ENCODE data around the gene PCBP2. TPM values are rescaled to one million over a fixed set of nuclear protein-coding genes. Genes with fewer than 3 reads are reported as not detected.

The PCBP2 gene
- total RNA-seq, 1 donor from 2014 or later = 1,351 TPM

DNA sequence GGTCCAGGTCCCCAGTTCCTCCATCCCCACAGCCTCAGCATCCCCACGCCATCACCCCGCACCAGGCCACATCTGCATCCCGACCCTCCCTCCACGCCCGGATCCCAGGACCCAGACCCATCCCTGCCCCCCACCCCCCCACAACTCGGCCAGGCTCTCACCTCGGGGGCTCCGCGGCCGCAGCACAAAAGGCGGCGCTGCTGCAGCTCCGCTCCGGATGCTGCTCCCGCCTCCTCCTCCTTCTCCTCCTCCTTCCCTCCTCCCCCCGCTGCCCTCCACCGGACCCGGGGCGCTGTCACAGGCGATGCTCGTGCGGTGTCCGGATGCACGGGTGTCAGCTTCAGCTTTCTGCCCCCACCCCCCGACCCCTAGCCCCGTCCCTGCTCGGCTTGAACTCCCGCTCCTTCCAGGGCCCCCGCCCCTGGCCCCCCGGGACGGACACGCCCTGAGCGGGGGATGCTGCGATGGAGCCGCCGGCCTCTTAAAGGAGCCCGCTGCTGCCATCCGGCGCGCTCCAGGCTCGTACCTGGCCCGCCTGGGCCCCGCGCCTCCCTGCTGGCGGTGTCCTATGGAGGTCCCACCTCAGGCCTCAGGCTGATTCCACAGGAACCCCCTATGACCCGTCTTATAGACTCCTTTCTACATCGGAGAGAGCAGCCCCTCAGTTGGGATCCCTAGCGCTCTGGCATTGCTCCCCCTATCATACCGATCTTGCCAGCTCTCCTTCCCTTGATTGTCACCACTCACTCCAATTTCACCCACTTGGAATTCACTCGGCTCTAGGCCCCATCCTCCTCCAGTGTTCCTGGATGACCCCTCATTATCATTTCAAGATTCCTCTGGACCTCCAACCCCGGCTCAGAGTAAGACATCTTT lies 47.6 kb downstream of the PCBP2 start, which contains the start of gene MAP3K12:
TSS of gene MAP3K12 (minus strand) at position 193 of the 876 bp plus-strand sequence. CDS start 12,067 bp downstream, outside the sequence.
- no peaks in the 10 kb centered on the region for H3K36me3 Mint-ChIP-seq (ENCODE audit: low read depth)
- TF ChIP-seq, protein P1, sequence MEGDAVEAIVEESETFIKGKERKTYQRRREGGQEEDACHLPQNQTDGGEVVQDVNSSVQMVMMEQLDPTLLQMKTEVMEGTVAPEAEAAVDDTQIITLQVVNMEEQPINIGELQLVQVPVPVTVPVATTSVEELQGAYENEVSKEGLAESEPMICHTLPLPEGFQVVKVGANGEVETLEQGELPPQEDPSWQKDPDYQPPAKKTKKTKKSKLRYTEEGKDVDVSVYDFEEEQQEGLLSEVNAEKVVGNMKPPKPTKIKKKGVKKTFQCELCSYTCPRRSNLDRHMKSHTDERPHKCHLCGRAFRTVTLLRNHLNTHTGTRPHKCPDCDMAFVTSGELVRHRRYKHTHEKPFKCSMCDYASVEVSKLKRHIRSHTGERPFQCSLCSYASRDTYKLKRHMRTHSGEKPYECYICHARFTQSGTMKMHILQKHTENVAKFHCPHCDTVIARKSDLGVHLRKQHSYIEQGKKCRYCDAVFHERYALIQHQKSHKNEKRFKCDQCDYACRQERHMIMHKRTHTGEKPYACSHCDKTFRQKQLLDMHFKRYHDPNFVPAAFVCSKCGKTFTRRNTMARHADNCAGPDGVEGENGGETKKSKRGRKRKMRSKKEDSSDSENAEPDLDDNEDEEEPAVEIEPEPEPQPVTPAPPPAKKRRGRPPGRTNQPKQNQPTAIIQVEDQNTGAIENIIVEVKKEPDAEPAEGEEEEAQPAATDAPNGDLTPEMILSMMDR (conservative IDR thresholded peaks at IDR 0.05) = no peak
- peak within 1 kb of the TSS; percentile 98 for H3K4me3 Mint-ChIP-seq
- H3K27ac Mint-ChIP-seq (ENCODE audit: unreplicated experiment) = peak within 1 kb of the TSS; percentile 93
- no peaks in the 10 kb centered on the region for H3K9me3 Mint-ChIP-seq
- peaks cover 53% of the 10 kb centered on the region for H3K4me1 Mint-ChIP-seq
- peak; percentile 65 for DNase-seq (ENCODE audit: low read depth, low spot score)
- peaks cover 2% of the 10 kb centered on the region for H3K27me3 Mint-ChIP-seq (ENCODE audit: low read depth)

DNA sequence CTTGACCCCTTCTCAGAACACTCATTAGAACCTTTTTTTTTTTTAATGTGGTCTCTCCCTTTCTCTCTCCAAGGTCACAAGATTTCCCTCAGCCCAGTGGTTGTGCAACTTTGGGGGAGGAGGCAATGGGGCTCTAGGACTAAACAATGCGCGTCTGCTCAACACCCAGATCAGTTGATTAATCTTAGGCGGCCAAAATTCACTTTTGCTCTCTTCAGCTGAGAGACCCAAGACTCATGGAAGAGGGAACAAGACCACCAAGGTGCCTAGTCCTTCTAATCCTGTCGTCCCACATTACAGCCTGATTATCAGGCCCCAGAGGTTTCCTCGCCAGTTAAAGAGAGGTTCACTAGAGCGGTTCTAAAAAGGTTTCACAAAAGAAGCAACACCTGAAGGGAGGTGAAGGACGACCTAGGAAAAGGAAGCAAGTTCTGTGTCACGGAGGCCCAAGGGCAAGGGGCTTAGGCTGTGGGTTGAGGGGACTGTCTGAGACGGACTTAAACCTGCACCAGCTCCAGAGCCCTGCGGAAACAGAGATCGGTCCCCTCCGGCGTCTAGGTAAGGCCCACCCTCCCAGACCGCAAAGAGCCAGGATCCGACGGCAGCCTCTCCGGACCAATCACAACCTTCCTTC lies 48.4 kb downstream of the PCBP2 start:
- no peak for DNase-seq (ENCODE audit: low read depth, low spot score)
- H3K4me1 Mint-ChIP-seq = peaks cover 51% of the 10 kb centered on the region
- H3K27ac Mint-ChIP-seq (ENCODE audit: unreplicated experiment) = peak overlapping the region; percentile 93
- H3K36me3 Mint-ChIP-seq (ENCODE audit: low read depth) = no peaks in the 10 kb centered on the region
- H3K27me3 Mint-ChIP-seq (ENCODE audit: low read depth) = peaks cover 2% of the 10 kb centered on the region
- H3K4me3 Mint-ChIP-seq = peak overlapping the region; percentile 98
- no peaks in the 10 kb centered on the region for H3K9me3 Mint-ChIP-seq
- TF ChIP-seq, protein P1 (conservative IDR thresholded peaks at IDR 0.05) = no peak

DNA sequence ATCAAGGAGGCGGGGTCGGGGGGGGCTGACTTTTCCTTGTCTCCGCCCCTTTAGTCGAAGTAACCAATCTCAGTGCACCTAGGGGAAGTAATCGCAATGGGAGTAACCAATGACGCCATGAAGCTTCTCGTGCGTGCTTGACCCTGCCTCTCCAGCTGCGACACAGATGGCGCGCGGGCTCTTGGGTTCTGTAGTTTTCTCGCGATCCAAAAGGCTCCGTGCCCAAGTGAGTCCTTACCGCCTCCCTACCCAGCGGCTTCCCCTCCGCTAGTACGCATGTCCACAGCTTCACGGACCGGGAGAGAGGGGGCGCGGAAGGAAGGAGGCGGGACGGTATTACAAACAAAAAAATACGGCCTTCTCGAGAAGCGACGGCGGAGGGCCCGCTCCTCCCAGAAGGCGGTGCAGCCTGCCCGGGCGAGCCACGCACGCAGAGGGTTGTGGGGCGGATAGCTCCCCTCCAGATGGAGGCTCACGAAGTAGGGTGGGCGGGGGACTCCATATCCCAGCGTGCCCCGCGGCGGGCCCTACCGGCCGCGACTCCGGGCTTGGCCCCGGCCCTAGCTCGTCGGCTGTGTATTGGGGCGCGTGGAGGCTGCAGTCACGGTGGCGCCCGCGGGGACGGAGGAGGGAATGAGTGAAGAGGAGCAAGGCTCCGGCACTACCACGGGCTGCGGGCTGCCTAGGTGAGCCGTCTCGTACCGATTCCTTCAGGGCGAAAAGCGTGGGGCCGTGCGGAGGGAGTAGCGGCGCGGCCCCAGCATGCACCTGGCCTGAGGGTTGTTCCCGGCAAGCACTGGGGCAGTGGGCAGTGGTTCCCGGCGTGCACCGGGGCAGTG lies 49.1 kb downstream of the PCBP2 start, which contains the start of gene TARBP2:
TSS of gene TARBP2 (plus strand) at position 508 of the 839 bp plus-strand sequence. CDS start at position 634, 126 bp downstream.
- H3K36me3 Mint-ChIP-seq (ENCODE audit: low read depth) = no peaks in the 10 kb centered on the region
- peak; percentile 96 for DNase-seq (ENCODE audit: low read depth, low spot score)
- no peaks in the 10 kb centered on the region for H3K9me3 Mint-ChIP-seq
- TF ChIP-seq, protein P1 (conservative IDR thresholded peaks at IDR 0.05) = no peak
- peak within 1 kb of the TSS; percentile 98 for H3K4me3 Mint-ChIP-seq
- peak within 1 kb of the TSS; percentile 99 for H3K27ac Mint-ChIP-seq (ENCODE audit: unreplicated experiment)
- H3K4me1 Mint-ChIP-seq = peaks cover 47% of the 10 kb centered on the region
- H3K27me3 Mint-ChIP-seq (ENCODE audit: low read depth) = peaks cover 2% of the 10 kb centered on the region

DNA sequence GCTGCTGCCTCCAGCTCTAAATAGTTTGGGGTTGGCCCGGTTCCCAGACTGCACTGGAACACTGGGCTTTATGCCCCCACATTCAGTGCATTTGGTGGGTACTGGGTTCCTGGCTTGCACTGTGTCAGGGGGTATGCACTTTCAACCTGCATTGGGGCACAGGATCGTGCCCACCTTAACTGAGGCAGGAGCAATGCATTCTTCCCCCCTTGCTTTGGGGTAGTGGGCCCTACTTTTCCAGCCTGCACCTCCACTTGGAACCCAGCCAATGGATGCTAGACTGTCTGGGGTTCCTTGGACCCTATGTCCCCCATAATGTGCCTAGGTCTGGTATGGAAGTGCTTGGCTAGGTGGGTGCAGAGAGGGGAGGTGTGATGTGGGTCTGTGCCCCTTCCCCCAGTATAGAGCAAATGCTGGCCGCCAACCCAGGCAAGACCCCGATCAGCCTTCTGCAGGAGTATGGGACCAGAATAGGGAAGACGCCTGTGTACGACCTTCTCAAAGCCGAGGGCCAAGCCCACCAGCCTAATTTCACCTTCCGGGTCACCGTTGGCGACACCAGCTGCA lies 49.8 kb downstream of the PCBP2 start:
- no peak for DNase-seq (ENCODE audit: low read depth, low spot score)
- Mint-ChIP-seq H3K27ac (ENCODE audit: unreplicated experiment) (peak overlapping the region; percentile 99), H3K36me3 (ENCODE audit: low read depth) (no peaks in the 10 kb centered on the region), H3K4me1 (peaks cover 41% of the 10 kb centered on the region), H3K4me3 (peak overlapping the region; percentile 98), H3K9me3 (no peaks in the 10 kb centered on the region), H3K27me3 (ENCODE audit: low read depth) (peaks cover 2% of the 10 kb centered on the region)
- TF ChIP-seq, protein P1 (conservative IDR thresholded peaks at IDR 0.05) = no peak

DNA sequence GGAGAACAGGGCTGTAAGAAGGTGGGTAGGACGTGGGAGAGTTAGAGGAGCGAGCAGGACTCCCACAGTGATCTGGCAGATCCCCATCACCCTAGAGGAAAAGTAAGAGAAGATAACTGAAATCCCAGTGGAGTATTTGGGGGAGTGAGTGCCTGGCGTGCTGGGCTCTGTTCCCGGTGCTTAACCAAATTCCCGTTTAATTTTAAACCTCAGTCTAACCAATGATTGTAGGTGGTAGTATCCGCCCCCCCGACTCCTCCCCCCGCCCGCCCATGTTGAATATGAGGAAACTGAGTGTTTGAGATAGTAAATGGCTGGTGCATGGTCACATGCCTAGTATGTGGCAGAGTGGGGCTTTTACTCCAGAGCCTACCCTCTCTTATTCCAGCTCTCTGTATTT lies 50.4 kb downstream of the PCBP2 start:
- Mint-ChIP-seq H3K27ac (ENCODE audit: unreplicated experiment) (peak overlapping the region; percentile 78), H3K4me3 (peak overlapping the region; percentile 98), H3K9me3 (no peaks in the 10 kb centered on the region), H3K27me3 (ENCODE audit: low read depth) (peaks cover 2% of the 10 kb centered on the region), H3K36me3 (ENCODE audit: low read depth) (no peaks in the 10 kb centered on the region), H3K4me1 (peaks cover 37% of the 10 kb centered on the region)
- no peak for DNase-seq (ENCODE audit: low read depth, low spot score)
- TF ChIP-seq, protein P1 (conservative IDR thresholded peaks at IDR 0.05) = no peak
